Fibroblast of lung (primary cell): ENCODE measurements around the gene KCP. TPM values are rescaled to one million over a fixed set of nuclear protein-coding genes. Genes with fewer than 3 reads are reported as not detected.

ENCODE experiments used
- DNase-seq, 2 donors: peaks; one replicate each; pipeline versions ENCODE4 v3.0.0 to v3.0.0-alpha.2; 2010; ENCODE audit warnings: low read depth in 2 of 2
- H2AFZ ChIP-seq: 2 replicates; pipeline ENCODE4 v1.5.1; 2012; ENCODE audit warnings: low read length, control low read depth, inconsistent platforms
- H3K27ac ChIP-seq: 2 replicates; pipeline ENCODE4 v1.5.1; 2011; ENCODE audit warnings: low read length, control low read depth; ENCODE audit not compliant: insufficient read depth
- H3K27me3 ChIP-seq: 2 replicates; pipeline ENCODE4 v1.5.1; 2011; ENCODE audit warnings: mild to moderate bottlenecking, low read length; ENCODE audit not compliant: control insufficient read depth, insufficient read depth
- H3K36me3 ChIP-seq: 2 replicates; pipeline ENCODE4 v1.5.1; 2011; ENCODE audit warnings: low read length; ENCODE audit not compliant: control insufficient read depth, insufficient read depth
- H3K4me1 ChIP-seq: 2 replicates; pipeline ENCODE4 v1.5.1; 2011; ENCODE audit warnings: low read length; ENCODE audit not compliant: control insufficient read depth, insufficient read depth; ENCODE audit errors: extremely low read depth
- H3K4me2 ChIP-seq: 2 replicates; pipeline ENCODE4 v1.5.1; 2011; ENCODE audit warnings: low read length, control low read depth; ENCODE audit not compliant: insufficient read depth; ENCODE audit errors: extremely low read depth
- H3K4me3 ChIP-seq, 4 experiments: fragments of 200-600 bp in 1 of 4; sonication (generic) in 1 of 4; replicated peaks in 1 of 4; 2 replicates each; pipeline ENCODE4 v1.5.1; 2011 to 2016; ENCODE audit warnings: low read length in 4 of 4, low read depth in 3 of 4, mild to moderate bottlenecking in 3 of 4, control low read depth in 2 of 4, inconsistent platforms in 1 of 4, mixed read lengths in 1 of 4; ENCODE audit not compliant: insufficient read depth in 1 of 4; ENCODE audit errors: control extremely low read depth in 1 of 4
- H3K79me2 ChIP-seq: 2 replicates; pipeline ENCODE4 v1.5.1; 2012; ENCODE audit warnings: mild to moderate bottlenecking, low read length, inconsistent platforms; ENCODE audit not compliant: control insufficient read depth, insufficient read depth
- H3K9ac ChIP-seq: 2 replicates; pipeline ENCODE4 v1.5.1; 2011; ENCODE audit warnings: mild to moderate bottlenecking, low read length, control low read depth; ENCODE audit not compliant: insufficient read depth
- H3K9me3 ChIP-seq: 2 replicates; pipeline ENCODE4 v1.5.1; 2012; ENCODE audit warnings: low read depth, low read length; ENCODE audit not compliant: control insufficient read depth, insufficient read depth
- H4K20me1 ChIP-seq: 2 replicates; pipeline ENCODE4 v1.5.1; 2011; ENCODE audit warnings: low read length; ENCODE audit not compliant: control insufficient read depth, insufficient read depth; ENCODE audit errors: extremely low read depth
- CTCF ChIP-seq, 2 donors: IDR thresholded peaks in 1 of 2; conservative IDR thresholded peaks in 1 of 2; 1 replicate in 1 of 2; 2 replicates in 1 of 2; pipeline ENCODE4 v1.5.1; 2011 to 2012; ENCODE audit warnings: low read length in 2 of 2, control low read depth in 1 of 2, inconsistent platforms in 1 of 2, low read depth in 1 of 2, mild to moderate bottlenecking in 1 of 2
- EZH2 ChIP-seq: IDR thresholded peaks from 2 replicates; pipeline ENCODE4 v1.5.1; 2012; ENCODE audit warnings: low read length, control low read depth, mild to moderate bottlenecking; ENCODE audit errors: missing control alignments
- polyA plus RNA-seq, 2 donors: library from polyadenylated mRNA; depleted of rRNA in 1 of 2; stranded (reverse) in 1 of 2; unstranded in 1 of 2; fragments of >200 nt; gene quantifications; 2 replicates each; pipeline ENCODE4 v1.2.1, GENCODE V29; 2011 to 2012; ENCODE audit warnings: missing spikeins in 1 of 2
- total RNA-seq: library from RNA; depleted of rRNA; stranded (reverse); fragments of >200 nt; gene quantifications from 2 replicates; pipeline ENCODE4 v1.2.1, GENCODE V29; 2014

KCP gene
- total and polyA plus RNA-seq, 2 donors (not counting 1 experiment from before 2014, with no cell fraction given), result 0.08 to 0.50 TPM

- Histone ChIP-seq H3K79me2 (no peaks in the 10 kb centered on the region), H3K9me3 (no peaks in the 10 kb centered on the region), H3K4me3 (no peak overlapping the region), H3K4me2 (no peak overlapping the region), H3K27me3 (no peaks in the 10 kb centered on the region), H3K9ac (no peak overlapping the region), H3K27ac (no peak overlapping the region), H3K4me1 (no peaks in the 10 kb centered on the region), H4K20me1 (no peaks in the 10 kb centered on the region), H2AFZ (no peak overlapping the region), H3K36me3 (peaks cover 69% of the 10 kb centered on the region)
- DNase-seq, result no peak
- no peak for TF ChIP-seq EZH2
- TF ChIP-seq CTCF (conservative IDR thresholded peaks at IDR 0.05 in 1 of 2, IDR thresholded peaks at IDR 0.05 in 1 of 2; ENCODE audit: low read depth in 1 of 2, low read length in 2 of 2), result no peak
These were observed 65.0 kb downstream of the KCP start for GRCh38 chr7:128845475-128845874.

- Histone ChIP-seq H3K4me3 (no peak overlapping the region), H3K27me3 (no peaks in the 10 kb centered on the region), H4K20me1 (no peaks in the 10 kb centered on the region), H3K4me1 (no peaks in the 10 kb centered on the region), H3K27ac (no peak overlapping the region), H3K79me2 (no peaks in the 10 kb centered on the region), H3K36me3 (peaks cover 70% of the 10 kb centered on the region), H2AFZ (no peak overlapping the region), H3K4me2 (no peak overlapping the region), H3K9me3 (no peaks in the 10 kb centered on the region), H3K9ac (no peak overlapping the region)
- TF ChIP-seq CTCF (conservative IDR thresholded peaks at IDR 0.05 in 1 of 2, IDR thresholded peaks at IDR 0.05 in 1 of 2; ENCODE audit: low read depth in 1 of 2, low read length in 2 of 2) (no peak), EZH2 (no peak)
- DNase-seq, result no peak
These were observed 65.7 kb downstream of the KCP start for GRCh38 chr7:128844777-128845311.

- no peak for DNase-seq
- no peak overlapping the region for H3K9ac ChIP-seq
- peaks cover 3% of the 10 kb centered on the region for H3K79me2 ChIP-seq
- no peak overlapping the region for H3K4me3 ChIP-seq
- no peak overlapping the region for H2AFZ ChIP-seq
- no peaks in the 10 kb centered on the region for H4K20me1 ChIP-seq
- H3K27ac ChIP-seq, result no peak overlapping the region
- H3K4me1 ChIP-seq, result no peaks in the 10 kb centered on the region
- no peaks in the 10 kb centered on the region for H3K27me3 ChIP-seq
- H3K9me3 ChIP-seq, result no peaks in the 10 kb centered on the region
- H3K36me3 ChIP-seq, result peaks cover 72% of the 10 kb centered on the region
- H3K4me2 ChIP-seq, result no peak overlapping the region
- no peak for TF ChIP-seq CTCF (conservative IDR thresholded peaks at IDR 0.05 in 1 of 2, IDR thresholded peaks at IDR 0.05 in 1 of 2; ENCODE audit: low read depth in 1 of 2, low read length in 2 of 2)
- TF ChIP-seq EZH2, result no peak
These were observed 66.4 kb downstream of the KCP start for GRCh38 chr7:128843938-128844621.
